ENCODE results near the gene PEMT.
A peak's percentile ranks its signal among the peaks of the same experiment; 100 is the strongest.

PEMT gene

DNA sequence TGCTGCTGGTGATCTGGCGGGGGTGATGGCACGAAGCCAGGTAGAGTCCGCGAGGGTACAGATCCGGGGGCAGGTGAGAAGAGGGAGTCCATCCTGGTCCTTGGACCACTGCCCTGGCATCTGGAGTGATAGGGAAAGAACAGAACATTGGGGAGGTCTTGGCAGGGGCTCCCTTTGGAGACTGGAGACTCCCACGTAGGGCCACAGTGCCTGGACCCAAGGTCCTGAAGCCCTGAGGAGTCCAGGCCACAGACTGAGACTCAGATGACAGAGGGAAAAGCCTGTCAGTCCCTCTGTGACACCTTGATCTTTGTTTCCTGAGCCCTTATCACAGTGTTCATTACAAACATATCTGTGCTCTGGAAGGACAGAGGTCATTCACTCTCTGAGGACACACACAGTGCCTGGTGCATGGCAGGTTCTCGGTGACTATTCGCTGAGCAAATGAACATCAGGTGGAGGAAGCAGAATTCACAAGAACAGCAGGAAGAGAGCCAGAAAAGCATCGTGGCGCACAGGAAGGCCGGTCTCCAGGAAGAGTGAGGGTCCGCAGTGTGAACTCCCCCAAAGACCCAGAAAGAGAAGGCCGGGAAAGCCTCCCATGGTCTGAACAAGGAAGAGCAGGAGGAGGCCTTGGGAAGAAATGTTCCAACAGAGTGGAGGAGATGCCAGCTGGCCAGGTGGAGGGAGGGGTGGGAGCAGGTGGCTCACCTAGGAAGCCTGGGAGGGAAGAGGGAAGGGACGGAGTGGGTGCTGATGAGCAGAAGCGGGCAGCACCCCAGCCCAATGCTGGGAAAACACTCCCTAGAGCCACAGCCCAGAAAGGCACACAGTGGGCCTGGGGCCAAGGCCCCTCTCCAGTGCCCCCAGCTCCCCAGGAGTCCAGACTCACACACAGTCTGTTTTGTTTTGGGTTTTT, 20.5 kb downstream of the PEMT start:
- no peak for DNase-seq (ENCODE audit: low read depth)

DNA sequence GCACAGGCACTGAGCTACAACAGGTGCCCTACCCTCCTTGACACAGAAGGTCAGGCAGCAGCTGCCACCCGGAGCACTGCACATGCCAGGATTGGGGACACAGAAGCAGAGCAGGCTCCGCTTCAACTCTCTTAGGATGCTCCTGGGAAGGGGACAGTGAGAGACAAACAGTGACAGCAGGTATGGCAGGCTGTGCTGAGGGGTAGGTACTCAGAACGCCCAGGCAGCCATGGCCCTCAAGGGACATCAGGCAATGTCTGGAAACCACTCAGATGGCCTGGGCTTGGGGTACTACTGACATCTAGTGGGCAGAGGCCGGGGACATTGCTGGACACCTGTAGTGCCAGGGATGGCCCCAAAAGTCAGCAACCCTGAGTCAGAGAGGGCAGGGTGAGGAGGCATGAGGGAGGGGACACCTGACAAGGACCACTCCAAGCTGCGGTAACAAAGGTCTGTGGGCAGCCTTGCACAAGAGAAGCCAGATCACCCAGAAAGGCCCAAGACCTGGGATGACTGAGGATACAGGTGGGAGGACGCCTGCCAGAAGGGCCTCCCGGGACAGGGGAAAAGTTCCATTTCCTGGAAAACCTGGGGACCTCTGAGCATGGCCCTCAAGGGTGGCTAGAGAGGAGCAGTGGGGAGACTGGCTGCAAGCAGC, 21.2 kb downstream of the PEMT start:
- DNase-seq (ENCODE audit: low read depth): peak; percentile 26

DNA sequence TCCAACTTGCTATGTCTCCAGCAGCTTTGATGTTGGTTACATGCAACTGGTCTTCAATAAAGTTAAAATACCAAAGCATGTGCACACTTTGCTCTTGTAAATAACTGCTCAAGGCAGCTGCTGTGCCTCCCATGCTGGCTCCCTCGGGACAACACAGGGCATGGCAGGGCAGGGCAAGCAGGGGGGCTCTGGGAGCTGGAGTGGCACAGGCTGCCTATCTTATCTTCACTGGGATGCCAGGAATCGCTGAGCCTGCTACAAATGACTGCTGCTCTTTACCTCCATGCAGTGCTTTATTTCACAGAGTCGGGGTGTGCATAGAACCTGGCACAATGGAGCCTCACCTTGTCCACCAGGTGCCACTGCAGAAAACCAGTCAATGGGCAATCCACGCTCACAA, 21.8 kb downstream of the PEMT start:
- DNase-seq (ENCODE audit: low read depth): no peak

DNA sequence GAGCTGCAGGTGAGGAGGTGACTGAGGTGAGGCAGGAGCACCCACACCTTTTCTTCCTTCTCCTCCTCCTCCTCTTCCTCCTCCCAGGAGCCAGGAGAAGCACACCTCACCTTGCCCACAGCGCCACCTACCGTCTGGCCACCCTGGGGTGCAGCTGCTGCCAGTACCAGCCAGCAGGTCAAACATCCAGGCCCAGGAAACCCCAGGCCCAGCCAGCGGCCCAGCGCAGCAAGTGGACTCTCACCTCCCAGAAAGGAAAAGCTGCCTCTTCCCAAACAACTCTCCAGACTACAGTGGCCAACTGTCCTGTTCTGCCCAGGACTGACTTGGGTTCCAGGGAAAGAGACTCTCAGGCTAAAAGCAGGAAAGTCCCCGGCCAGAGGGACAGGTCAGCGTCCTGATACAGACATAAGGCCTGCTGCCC, 22.7 kb downstream of the PEMT start:
- DNase-seq (ENCODE audit: low read depth): peak; percentile 22

DNA sequence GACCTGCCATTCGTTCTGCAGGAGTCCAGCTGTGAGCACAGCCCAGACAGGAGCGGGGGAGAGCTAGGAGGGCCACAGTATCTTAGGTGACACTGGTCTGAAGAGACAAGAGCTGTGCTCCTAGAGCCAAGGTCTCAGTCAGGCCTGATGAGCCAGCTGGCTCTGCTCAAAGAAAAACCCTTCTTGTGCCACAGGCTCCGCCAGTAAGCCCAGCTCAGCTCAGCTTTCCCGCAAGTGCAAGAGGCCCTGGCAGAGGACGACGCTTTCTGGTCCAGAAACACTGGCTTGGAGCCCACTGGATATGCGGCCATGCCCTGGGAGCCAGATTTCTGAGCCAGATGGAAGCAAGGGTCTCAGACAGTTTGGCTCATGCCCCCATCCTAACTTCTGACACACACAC, 23.9 kb downstream of the PEMT start:
- DNase-seq (ENCODE audit: low read depth): peak; percentile 92

DNA sequence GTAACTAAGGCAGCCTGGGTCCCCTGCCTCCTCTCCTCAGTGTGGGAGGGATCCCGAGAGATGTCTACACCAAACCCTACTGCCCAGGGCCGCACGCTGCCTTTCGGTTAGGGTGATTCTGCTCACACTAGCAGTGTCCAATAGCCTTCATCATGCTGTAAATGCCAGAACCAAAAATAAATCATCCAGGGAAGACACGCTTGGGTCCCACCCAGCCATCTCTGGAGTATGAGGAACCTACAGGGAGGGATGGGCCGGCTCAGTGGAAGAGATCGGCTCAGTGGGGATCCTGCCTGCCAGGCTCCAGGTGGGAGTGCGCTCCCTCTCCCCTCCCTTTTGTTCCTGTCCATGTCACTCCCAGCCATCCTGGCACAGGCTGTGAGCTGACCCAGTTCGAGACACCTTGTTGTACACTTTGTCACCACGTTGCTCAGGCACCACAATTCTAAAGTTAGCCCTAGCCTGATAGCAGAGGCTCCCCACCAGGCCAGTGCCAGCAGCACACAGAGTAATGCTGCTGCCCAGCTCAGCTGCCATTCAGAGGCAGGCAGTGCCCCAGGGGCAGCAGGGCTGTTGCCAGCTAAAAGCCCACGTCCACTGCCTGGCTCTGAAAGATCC, 24.5 kb downstream of the PEMT start:
- DNase-seq (ENCODE audit: low read depth): no peak

DNA sequence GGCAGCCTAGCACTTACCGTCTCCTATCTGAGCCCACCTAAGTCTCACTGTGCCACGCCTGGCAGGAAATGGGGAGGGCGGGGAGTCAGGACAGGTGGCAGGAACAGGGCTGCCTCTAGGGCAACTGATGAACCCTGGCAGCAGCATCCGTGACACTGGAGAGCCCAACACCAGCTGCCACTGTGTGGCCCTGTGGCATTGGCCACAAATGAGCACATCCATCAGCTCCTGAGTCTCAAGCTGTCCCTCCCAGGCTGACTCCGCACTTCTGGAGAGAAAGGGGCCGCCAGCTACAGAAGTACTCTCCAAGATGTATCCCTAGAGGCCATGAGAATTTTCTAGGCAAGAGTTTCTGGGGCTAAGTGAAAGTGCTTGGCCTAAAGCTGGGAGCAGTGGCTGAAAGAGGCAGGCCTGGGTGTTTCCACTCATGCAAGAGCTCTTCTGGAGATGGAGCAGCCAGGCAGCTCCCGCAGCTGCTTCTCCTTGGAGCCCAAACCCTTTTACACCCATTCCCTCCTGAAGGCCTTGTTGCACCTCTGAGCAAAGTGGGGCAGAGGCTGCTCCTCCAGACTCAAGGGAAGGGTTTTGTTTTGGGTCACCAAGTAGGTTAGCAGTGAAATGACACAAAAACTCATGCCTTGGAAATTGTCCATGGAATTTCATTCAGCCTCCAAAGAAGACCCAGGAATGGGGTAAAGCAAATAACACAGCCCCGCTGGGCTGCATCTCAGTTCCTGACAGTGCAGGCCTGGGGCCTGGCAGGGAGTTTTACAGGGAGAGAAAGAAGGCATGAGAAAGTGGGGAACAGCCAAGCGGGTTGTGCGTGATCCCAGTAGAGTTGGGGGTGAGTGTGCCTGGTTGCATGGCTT, 25.8 kb downstream of the PEMT start:
- DNase-seq (ENCODE audit: low read depth): peak; percentile 93

DNA sequence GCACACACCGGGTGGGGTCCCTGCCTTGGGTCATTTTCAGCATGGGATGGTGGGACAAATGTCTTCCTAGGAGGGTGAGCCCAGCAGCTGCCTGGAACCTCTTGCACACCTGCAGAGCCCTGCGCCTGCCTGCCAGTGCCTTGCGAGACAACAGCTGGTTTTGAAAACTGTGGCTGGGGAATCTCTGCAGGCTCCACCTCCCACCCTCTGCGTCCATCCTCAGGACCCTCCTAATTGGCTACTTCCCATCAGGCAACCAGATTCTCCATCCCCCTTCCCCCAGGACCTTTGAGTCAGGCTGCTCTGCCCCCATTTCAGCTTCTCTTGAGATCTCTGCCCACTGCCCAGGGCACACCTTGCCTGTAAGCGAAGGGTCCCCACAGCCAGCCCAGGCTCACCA, 26.6 kb downstream of the PEMT start:
- no peak for DNase-seq (ENCODE audit: low read depth)

DNA sequence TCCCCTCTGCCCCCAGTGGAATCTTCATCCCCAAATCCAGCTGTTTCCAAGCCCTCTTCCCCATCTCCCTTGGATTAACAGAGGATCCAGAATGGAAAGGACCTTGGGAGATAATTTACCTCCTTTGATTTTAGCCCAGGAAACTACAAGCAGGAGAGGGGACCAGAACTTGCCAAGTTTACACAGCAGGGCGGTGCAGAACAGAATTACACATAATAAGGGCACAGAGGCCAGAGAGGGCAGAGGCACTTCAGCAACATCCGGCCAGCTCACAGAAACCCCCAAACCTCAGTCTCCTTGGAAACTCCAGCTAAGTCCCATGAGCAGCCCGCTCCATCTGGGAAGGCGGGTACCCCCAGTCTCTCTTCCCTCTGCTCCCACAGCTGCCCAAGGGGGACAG, 27.2 kb downstream of the PEMT start:
- DNase-seq (ENCODE audit: low read depth): no peak

DNA sequence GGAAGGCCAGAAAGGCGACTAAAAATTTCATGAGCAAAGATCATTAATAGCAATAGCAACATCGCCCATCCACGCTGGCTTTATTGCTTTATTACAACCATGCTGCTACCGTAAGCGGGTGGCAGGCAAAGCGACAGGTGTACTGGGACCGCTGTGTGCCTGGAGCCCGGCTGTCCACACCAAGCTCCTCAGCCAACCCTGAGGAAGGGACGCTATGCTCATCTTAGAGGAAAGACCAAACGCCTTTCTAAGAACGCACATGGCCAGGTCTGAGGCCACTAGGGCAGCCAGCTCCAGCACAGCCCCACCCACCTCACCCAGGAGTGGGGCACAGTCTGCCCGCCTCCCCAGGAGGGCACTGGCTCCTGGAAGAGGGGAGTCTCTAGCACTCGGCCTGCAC, 28.0 kb downstream of the PEMT start:
- DNase-seq (ENCODE audit: low read depth): no peak

DNA sequence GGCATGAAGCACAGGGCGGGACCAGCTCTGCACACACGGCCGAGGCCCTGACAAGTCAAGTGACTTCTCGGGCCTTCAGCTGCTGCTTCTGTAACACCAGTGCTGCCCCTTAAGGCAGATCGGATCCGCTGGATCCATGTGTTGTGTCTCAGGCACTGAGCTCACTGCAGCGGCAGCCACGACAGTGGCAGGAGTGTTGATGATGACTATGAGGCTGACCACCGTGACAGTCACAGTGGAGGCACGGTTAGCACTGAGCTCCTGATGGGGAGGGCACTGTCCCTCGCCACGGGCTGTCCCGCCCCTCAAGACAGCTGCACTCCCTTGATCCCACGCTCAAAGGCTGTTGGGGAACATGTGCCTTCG, 29.4 kb downstream of the PEMT start:
- DNase-seq (ENCODE audit: low read depth): no peak

DNA sequence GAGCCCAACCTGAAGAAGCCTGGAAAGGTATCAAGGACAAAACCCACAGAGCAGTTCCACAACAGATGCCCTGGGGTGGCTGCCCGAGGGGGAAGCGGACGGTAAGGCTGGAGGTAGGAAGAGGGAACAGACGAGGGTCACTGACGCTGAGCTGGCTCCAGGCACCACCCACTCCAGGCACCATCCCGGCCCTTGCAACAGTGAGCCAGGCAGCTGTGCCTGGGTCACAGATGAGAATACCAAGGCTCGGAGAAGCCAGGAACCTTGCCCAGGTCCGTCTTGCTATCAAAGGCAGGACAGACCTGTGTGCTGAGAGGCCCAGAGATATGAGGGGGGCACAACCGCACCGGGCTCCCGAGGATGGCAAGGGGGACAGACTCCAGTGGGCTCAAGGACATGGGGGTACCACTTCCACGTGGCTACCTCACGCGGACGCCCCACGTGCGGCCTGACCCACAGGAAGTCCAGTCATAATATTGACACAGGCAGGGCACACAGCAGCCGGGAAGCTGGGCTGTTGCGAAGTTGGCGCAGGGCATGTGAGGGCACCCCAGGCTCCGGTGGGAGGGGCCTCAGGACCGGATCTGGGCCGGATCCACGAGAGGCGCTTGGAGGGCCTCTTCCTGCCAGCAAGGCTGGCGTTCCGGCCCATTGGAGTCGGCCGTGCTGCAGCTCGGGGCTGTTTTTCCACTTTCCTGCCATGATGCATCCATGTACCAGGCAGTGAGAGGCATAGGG, 29.9 kb downstream of the PEMT start:
- peak; percentile 93 for DNase-seq (ENCODE audit: low read depth)

DNA sequence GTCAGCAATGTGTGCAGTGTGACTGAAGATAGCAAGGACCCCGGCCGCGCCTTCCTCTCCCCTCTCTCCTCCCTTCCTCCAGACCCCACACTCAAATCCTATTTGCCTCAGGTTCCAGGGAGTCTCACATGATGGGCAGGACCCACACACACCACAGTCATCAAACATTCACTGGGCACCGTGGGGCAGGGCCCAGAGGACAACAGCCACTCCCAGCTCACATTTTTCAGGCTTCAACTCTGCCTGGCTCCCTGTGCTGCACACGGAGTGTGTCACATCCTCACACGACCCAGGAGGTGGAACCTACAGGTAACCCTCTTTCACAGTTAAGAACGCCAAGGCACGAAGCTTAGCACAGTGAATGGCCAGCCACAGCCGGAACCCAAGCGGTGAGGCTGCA, 30.5 kb downstream of the PEMT start:
- no peak for DNase-seq (ENCODE audit: low read depth)

DNA sequence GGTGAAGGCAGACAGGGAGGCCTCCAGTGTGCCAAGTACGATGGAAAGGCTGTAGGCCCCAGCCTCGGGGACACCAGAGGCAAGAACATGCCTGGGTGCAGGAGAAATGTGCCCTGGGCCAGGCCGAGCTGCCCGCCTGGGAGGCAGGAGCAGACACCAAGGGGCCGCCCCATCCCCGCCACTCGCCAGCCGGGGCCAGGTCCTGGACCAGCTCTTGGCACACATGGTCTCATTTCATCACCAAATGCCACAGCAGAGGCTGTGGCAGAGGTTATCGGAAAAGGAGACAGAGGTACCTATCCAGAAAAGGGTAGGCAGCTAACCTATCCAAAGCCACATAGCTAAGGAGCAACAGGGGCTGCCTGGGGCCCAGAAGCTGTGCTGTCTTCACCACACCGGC, 31.3 kb downstream of the PEMT start:
- DNase-seq (ENCODE audit: low read depth): no peak

DNA sequence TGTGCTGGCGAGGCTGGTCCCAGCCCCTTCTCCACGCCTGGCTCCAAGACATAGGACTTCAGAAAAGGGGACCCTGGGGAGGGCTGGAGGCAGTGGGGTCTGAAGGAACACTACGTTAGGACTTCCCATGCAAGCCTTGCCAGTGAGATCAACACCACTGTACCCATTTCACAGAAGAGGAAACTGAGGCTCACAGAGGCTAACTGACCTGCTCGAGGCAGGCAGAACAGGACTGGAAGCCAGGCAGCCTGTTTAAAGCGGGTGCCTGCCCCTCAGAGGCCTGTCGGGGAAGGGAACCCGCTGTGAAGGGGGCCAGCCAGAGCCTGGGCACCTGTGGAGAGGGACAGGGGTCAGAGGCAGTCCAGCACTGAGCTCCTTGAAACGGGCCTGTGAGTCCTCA, 32.3 kb downstream of the PEMT start:
- DNase-seq (ENCODE audit: low read depth): no peak

DNA sequence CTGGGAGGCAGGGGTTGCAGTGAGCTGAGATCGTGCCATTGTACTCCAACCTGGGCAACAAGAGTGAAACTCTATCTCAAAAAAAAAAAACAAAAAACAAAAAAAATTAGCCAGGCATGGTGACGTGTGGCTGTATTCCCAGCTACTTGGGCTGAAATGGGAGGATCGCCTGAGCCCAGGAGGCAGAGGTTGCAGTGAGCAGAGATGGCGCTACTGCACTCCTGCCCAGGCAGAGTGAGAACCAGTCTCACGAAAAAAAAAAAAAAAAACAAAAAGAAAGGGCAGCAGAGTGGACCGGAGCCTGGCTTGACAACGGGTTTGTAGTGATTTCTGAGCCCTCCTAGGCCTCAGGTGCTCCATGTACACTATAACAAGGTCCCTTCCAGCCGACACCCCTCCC, 33.1 kb downstream of the PEMT start:
- no peak for DNase-seq (ENCODE audit: low read depth)

DNA sequence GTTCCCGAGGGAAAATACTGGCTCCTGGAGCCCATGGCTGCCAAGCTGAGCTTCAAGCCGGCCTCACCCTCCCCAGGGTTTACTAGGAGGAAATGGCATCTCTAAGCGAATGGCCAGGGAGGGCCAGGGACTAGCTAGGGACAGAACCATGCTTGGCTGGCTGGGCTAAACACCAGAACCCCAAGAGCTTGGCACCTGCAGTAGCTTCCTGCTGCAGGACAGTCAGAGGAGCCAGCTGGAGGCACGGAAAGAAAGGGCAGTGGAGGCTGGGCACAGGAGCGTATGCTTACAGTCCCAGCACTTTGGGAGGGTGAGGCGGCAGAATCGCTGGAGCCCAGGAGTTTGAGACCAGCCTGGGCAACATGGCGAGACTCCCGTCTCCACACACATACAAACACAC, 33.7 kb downstream of the PEMT start:
- peak; percentile 14 for DNase-seq (ENCODE audit: low read depth)

DNA sequence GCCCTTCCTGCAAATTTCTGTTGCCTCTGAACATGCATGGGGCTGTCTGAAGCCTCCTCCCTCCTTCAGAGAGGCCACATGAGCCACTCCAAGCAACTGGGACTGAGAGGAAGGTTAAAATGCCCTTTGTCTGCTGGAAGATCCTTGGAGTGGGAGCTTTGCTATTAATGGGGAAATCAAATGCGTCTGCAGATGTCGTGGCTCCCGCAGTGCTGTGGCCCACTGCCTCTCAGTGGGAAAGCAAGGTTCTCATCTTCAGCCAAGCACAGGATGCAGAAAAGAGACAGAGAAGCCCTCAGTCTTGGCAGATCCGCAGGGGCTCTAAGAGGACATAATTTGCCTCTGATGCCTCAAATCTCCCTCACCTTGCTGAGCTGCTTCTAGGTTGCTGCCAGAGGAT, 34.8 kb downstream of the PEMT start:
- no peak for DNase-seq (ENCODE audit: low read depth)

DNA sequence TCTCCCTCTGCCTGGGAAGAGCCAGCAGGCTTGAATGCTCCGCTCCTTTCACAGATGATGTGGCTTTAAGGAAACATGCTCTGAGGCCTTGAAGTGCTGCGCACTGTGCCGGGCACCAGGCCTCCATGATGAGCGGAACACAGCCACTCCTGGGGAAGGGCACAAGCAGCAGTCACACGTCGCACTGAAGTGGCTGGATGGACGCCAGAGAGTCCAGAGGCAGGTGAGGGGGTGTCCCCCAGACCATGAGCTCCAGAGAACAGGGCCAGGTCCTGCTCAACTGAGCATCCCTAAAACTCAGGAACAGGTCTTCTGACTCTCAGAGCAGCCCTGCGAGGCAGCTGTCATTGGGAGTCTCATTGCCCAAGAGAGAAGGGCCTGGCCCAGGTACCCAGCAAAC, 35.6 kb downstream of the PEMT start:
- DNase-seq (ENCODE audit: low read depth): no peak

DNA sequence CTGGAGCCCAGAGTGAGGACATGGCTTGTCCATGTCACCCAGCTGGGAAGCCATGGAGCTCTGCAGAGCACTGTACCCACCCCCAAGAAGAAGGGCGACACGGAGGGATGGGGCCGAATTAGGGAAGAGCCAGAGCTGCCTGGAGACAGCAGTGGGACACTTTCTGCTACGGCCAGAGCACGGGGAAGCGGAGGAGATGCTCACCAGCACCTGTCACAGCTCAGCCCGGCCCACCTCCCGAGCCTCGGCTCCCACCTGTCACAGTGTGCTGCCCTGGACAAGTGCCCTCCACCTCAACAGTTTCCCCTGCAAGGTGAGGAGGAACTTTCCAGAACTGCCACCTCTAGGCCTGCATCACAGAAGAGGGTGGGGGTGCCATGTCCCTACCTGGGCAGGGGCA, 36.4 kb downstream of the PEMT start:
- no peak for DNase-seq (ENCODE audit: low read depth)

DNA sequence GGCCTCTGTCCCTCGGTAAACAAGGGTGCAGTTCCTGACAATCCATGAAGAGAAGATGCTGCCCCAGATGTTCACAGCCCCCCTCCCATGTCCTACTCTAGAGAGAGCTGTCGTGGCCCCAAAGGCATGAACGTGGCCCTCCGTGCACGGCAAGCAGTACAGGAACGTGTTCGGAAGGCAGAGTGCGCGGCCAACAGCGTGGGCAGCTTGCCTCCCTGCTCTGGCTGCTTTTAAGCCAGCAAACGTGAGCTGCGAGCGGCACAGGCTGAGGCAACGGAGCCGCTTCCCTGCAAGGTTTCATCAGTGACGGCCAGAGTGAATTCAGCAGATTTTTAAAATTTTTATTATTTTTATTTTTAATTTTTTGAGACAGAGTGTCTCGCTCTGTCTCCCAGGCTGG, 37.2 kb downstream of the PEMT start:
- DNase-seq (ENCODE audit: low read depth): no peak
